Endothelial cell of umbilical vein (primary cell): ENCODE measurements around the gene KCNMA1. TPM values are rescaled to one million over a fixed set of nuclear protein-coding genes. Genes with fewer than 3 reads are reported as not detected.

Experiments
- BruUV-seq: library from RNA; stranded (reverse); fragments of 400-500 nt; replicated peaks from 2 replicates; lab custom pipeline; 2021; lab: Mats Ljungman, UMichigan
- CTCF ChIA-PET: fragments of 300-600, 350-600 bp; sonication (Branson Sonifier 250); formaldehyde crosslinking; loops from one replicate; lab custom pipeline; 2021; ENCODE audit warnings: antibody characterized with exemption, inconsistent platforms; lab: Charles Lee
- POLR2A ChIA-PET: fragments of 300-600, 350-600 bp; sonication (Branson Sonifier 250); formaldehyde crosslinking; loops from one replicate; lab custom pipeline; 2021; ENCODE audit warnings: antibody characterized with exemption, inconsistent platforms; lab: Charles Lee
- DNase-seq: peaks from one replicate; pipeline ENCODE4 v3.0.0-alpha.2; 2011; ENCODE audit warnings: low read depth, low spot score
- FAIRE-seq: peaks from 2 replicates; lab custom pipeline; 2011; peaks lifted over from hg19 to GRCh38; lab: Jason Lieb, UNC
- H2AFZ ChIP-seq: 2 replicates; pipeline ENCODE4 v1.6.0; 2012; ENCODE audit warnings: low read depth, low read length, control low read depth, inconsistent platforms
- H3K27ac ChIP-seq: 2 replicates; pipeline ENCODE4 v1.5.1; 2011; ENCODE audit warnings: low read depth, mild to moderate bottlenecking, control low read depth, low read length, moderate library complexity; ENCODE audit not compliant: insufficient read depth
- H3K27me3 ChIP-seq, 2 experiments: 2 replicates each; pipeline versions ENCODE4 v1.6.0 to v1.6.1; 2011; ENCODE audit warnings: low read length in 2 of 2, mixed read lengths in 1 of 2; ENCODE audit not compliant: control insufficient read depth in 2 of 2, insufficient read depth in 2 of 2
- H3K36me3 ChIP-seq, 2 experiments: 2 replicates in 1 of 2; 3 replicates in 1 of 2; pipeline ENCODE4 v1.5.1; 2011; ENCODE audit warnings: low read length in 2 of 2, mild to moderate bottlenecking in 1 of 2, moderate library complexity in 1 of 2; ENCODE audit not compliant: control insufficient read depth in 2 of 2, insufficient read depth in 2 of 2; ENCODE audit errors: extremely low read depth in 1 of 2
- H3K4me1 ChIP-seq: 3 replicates; pipeline ENCODE4 v1.5.1; 2011; ENCODE audit warnings: mild to moderate bottlenecking, low read length; ENCODE audit not compliant: control insufficient read depth, insufficient read depth; ENCODE audit errors: extremely low read depth
- H3K4me2 ChIP-seq: 2 replicates; pipeline ENCODE4 v1.6.1; 2011; ENCODE audit warnings: low read length, control low read depth, mixed read lengths; ENCODE audit not compliant: insufficient read depth
- H3K4me3 ChIP-seq, 3 experiments: fragments of 200-600 bp in 1 of 3; sonication (generic), shearing (Covaris generic) in 1 of 3; replicated peaks in 1 of 3; 2 replicates each; pipeline ENCODE4 v1.5.1; 2011 to 2016; ENCODE audit warnings: control low read depth in 3 of 3, low read length in 3 of 3, mild to moderate bottlenecking in 2 of 3, inconsistent platforms in 1 of 3, low read depth in 1 of 3, moderate library complexity in 1 of 3; ENCODE audit not compliant: insufficient read depth in 1 of 3
- H3K79me2 ChIP-seq: 2 replicates; pipeline ENCODE4 v1.6.0; 2012; ENCODE audit warnings: low read length, inconsistent platforms; ENCODE audit not compliant: control insufficient read depth, insufficient read depth
- H3K9ac ChIP-seq: replicated peaks from 2 replicates; pipeline ENCODE3; 2011; ENCODE audit warnings: low read length, control low read depth; ENCODE audit not compliant: insufficient read depth; ENCODE audit errors: extremely low read depth
- H3K9me1 ChIP-seq: replicated peaks from 3 replicates; pipeline ENCODE4 v1.6.0; 2011; ENCODE audit warnings: mild to moderate bottlenecking, low read length; ENCODE audit not compliant: control insufficient read depth, insufficient read depth; ENCODE audit errors: extremely low read depth
- H3K9me3 ChIP-seq: replicated peaks from 2 replicates; pipeline ENCODE4 v1.5.1; 2012; ENCODE audit warnings: low read length, inconsistent platforms; ENCODE audit not compliant: control insufficient read depth, insufficient read depth
- H4K20me1 ChIP-seq: replicated peaks from 2 replicates; pipeline ENCODE3; 2011; ENCODE audit warnings: mild to moderate bottlenecking, low read length; ENCODE audit not compliant: control insufficient read depth, insufficient read depth; ENCODE audit errors: extremely low read depth
- EZH2 ChIP-seq: IDR thresholded peaks from 2 replicates; pipeline ENCODE4 v1.6.1; 2012; ENCODE audit warnings: borderline replicate concordance, low read depth, mild to moderate bottlenecking, moderate library complexity, low read length, inconsistent platforms; ENCODE audit not compliant: severe bottlenecking
- FOS ChIP-seq: IDR thresholded peaks from 2 replicates; pipeline ENCODE4 v1.6.1; 2011; ENCODE audit warnings: mild to moderate bottlenecking, low read length, moderate library complexity, borderline replicate concordance; ENCODE audit not compliant: insufficient read depth
- GATA2 ChIP-seq: IDR thresholded peaks from 2 replicates; pipeline ENCODE4 v1.7.0; 2011; ENCODE audit warnings: low read depth, mild to moderate bottlenecking, moderate library complexity, mixed read lengths, low read length; ENCODE audit not compliant: insufficient read length, insufficient read depth
- JUN ChIP-seq: IDR thresholded peaks from 2 replicates; pipeline ENCODE4 v1.6.1; 2011; ENCODE audit warnings: borderline replicate concordance, low read depth; ENCODE audit not compliant: insufficient read length, insufficient read depth
- MYC ChIP-seq: IDR thresholded peaks from one replicate; pipeline ENCODE4 v1.6.1; 2011; ENCODE audit warnings: mild to moderate bottlenecking, low read depth, low read length
- POLR2A ChIP-seq: IDR thresholded peaks from 2 replicates; pipeline ENCODE4 v1.6.1; 2012; ENCODE audit warnings: low read depth, mild to moderate bottlenecking, control low read depth, low read length
- POLR2AphosphoS5 ChIP-seq: IDR thresholded peaks from 2 replicates; pipeline ENCODE4 v1.6.1; 2012; ENCODE audit warnings: low read depth, mild to moderate bottlenecking, control low read depth, low read length, moderate library complexity; ENCODE audit not compliant: insufficient read depth
- dilution Hi-C: fragments of 300-500 bp; cut with MboI; formaldehyde crosslinking; loops from one replicate; pipeline ENCODE4 v1.15.0; 2019; ENCODE audit warnings: low sequenced_read_pairs; ENCODE audit not compliant: extremely low pct_ligation_motif_present
- intact Hi-C: fragments of 100-400 bp; cut with micrococcal nuclease; formaldehyde crosslinking; loops from one replicate; pipeline ENCODE4 v1.10.0; 2022
- polyA plus RNA-seq, 4 experiments: library from polyadenylated mRNA; depleted of rRNA in 3 of 4; stranded (reverse) in 3 of 4; unstranded in 1 of 4; fragments of >200 nt; gene quantifications; 2 replicates each; pipeline versions ENCODE4 v1.2.1 to v1.2.3, GENCODE V29; 2011 to 2012; ENCODE audit warnings: missing spikeins in 1 of 4
- total RNA-seq: library from RNA; stranded (reverse); gene quantifications from 2 replicates; pipeline ENCODE4 v1.2.3, GENCODE V29; 2021
- TF ChIP-seq, protein P1 (sequence below): IDR thresholded peaks from 2 replicates; pipeline ENCODE4 v1.6.1; 2011; ENCODE audit not compliant: insufficient read depth, insufficient read length
- TF ChIP-seq, protein P2 (sequence below), 2 donors: IDR thresholded peaks; 1 replicate in 1 of 2; 2 replicates in 1 of 2; pipeline ENCODE4 v1.5.1; 2011; ENCODE audit warnings: low read length in 2 of 2, mild to moderate bottlenecking in 2 of 2, moderate library complexity in 2 of 2, control low read depth in 1 of 2, inconsistent platforms in 1 of 2, low read depth in 1 of 2; ENCODE audit not compliant: insufficient read depth in 1 of 2; ENCODE audit errors: extremely low read depth in 1 of 2

The KCNMA1 gene
- total and polyA plus RNA-seq, 2 donors (not counting 3 experiments of a cell fraction or from before 2014, with no cell fraction given) = 0.10 to 0.82 TPM

DNA sequence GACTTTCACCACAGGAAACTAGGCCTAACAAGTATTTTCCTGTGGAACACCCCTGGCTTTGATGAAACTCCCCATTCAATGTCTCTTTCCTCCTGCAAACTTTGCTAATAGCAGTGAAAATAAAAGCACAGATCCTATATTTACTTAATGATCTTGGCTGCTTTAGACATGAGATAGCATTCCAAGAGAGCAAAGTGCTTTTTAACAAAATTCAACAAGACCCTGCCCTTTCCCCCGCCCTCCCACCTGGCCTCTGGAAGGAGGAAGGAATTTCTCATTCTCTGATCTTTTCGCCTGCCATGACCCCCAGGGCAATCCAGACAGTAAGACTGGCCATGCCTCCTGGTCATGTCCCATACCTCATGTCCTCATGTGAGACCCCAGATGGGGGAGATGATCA lies 185.7 kb downstream of the KCNMA1 start:
- intact Hi-C loops = no loop called here
- TF ChIP-seq, protein P1, sequence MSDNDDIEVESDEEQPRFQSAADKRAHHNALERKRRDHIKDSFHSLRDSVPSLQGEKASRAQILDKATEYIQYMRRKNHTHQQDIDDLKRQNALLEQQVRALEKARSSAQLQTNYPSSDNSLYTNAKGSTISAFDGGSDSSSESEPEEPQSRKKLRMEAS = no peak
- TF ChIP-seq JUN (no peak), EZH2 (no peak), FOS (no peak), MYC (no peak), POLR2A (no peak), GATA2 (no peak), POLR2AphosphoS5 (no peak)
- TF ChIP-seq, protein P2, sequence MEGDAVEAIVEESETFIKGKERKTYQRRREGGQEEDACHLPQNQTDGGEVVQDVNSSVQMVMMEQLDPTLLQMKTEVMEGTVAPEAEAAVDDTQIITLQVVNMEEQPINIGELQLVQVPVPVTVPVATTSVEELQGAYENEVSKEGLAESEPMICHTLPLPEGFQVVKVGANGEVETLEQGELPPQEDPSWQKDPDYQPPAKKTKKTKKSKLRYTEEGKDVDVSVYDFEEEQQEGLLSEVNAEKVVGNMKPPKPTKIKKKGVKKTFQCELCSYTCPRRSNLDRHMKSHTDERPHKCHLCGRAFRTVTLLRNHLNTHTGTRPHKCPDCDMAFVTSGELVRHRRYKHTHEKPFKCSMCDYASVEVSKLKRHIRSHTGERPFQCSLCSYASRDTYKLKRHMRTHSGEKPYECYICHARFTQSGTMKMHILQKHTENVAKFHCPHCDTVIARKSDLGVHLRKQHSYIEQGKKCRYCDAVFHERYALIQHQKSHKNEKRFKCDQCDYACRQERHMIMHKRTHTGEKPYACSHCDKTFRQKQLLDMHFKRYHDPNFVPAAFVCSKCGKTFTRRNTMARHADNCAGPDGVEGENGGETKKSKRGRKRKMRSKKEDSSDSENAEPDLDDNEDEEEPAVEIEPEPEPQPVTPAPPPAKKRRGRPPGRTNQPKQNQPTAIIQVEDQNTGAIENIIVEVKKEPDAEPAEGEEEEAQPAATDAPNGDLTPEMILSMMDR (IDR thresholded peaks at IDR 0.05; ENCODE audit: extremely low read depth in 1 of 2, insufficient read depth in 1 of 2, low read depth in 1 of 2, low read length in 2 of 2) = no peak
- POLR2A ChIA-PET = no interaction called here
- no TSS peak for BruUV-seq
- H3K4me2 ChIP-seq = no peak overlapping the region
- H3K36me3 ChIP-seq = no peaks in the 10 kb centered on the region
- no peaks in the 10 kb centered on the region for H3K9me1 ChIP-seq
- no peaks in the 10 kb centered on the region for H3K27me3 ChIP-seq
- dilution Hi-C loops = no loop called here
- H3K27ac ChIP-seq = no peak overlapping the region
- no peaks in the 10 kb centered on the region for H3K4me1 ChIP-seq
- DNase-seq (no peak), FAIRE-seq (no peak)
- H3K79me2 ChIP-seq = no peaks in the 10 kb centered on the region
- H3K9ac ChIP-seq = no peak overlapping the region
- H2AFZ ChIP-seq = no peak overlapping the region
- H3K4me3 ChIP-seq = no peak overlapping the region
- H3K9me3 ChIP-seq = no peaks in the 10 kb centered on the region
- CTCF ChIA-PET = no interaction called here
- no peaks in the 10 kb centered on the region for H4K20me1 ChIP-seq
